CD4-positive, alpha-beta T cell treated with Interferon gamma for 1 hour (primary cell): ENCODE measurements around the gene RMND5A.

Source experiments
- DNase-seq: peaks from one replicate; pipeline ENCODE4 v3.0.0-alpha.2; 2020

The RMND5A gene

GRCh38 chr2:86794861-86795260 is 74.8 kb downstream of the RMND5A start:
- DNase-seq: peak; percentile 10

DNA sequence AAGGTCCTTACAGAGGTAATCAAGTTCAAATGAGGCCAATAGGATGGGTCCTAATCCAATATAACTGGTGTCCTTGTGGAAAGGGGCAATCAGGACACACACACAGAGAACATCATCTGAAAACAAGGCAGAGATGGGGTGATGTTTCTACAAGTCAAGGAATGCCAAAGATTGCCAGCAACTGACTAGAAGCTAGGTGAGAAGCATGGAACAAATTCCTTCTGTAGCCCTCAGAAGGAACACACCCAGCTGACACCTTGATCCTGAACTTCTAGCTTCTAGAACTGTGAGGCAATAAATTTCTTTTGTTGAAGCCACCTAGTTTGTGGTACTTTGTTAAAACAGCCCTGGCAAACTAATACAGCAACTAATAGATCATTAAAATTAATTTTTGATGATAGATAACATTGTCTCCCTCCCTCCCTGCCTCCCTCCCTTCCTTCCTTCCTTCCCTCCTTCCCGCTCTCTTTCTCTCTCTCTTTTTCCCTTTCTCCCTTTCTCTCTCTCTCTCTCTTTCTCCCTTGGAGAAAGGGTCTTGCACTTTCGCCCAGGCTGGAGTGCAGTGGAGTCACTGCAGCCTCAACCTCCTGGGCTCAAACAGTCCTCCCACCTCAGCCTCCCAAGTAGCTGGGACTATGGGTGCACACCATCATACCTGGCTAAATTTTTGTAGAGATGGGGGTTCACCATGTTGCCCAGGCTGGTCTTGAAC is 80.9 kb downstream of the RMND5A start:
- no peak for DNase-seq

DNA sequence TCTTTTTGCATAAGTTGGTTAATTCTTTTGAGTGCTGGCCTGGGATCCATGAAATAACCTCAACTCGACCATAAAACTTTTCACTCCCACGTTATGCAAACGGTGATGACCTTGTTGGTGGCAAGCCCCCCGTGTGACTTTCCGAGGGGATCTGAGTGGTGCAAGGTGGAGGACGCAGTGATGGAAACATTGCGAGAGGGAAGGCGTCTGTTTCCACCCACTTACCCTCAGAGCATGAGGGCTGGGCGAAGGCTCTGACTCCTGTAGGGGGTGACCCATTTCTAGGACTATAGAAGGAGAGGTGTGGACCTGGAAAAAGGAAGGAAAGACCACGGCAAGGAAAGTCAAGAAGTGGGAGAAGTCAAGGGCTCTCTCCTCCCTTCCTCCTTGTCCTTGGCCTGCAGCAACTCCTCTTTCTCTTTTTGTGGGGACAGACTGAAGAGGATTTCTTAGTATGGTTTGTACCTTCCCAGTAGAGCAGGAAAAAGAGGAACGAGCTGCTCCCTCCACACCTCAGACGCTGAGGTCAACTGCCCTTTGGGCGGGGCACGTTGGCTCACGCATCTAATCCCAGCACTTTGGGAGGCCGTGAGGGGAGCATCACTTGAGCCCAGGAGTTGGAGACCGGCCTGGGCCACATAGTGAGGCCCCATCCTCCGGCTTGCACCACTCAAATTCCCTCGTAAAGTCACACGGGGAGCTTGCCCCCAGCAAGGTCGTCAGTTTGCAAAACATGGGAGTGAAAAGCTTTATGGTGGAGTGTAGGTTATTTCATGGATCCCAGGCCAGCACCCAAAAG is 86.2 kb downstream of the RMND5A start:
- DNase-seq: no peak

- no peak for DNase-seq
These were observed 87.0 kb downstream of the RMND5A start for GRCh38 chr2:86807133-86807467.

DNA sequence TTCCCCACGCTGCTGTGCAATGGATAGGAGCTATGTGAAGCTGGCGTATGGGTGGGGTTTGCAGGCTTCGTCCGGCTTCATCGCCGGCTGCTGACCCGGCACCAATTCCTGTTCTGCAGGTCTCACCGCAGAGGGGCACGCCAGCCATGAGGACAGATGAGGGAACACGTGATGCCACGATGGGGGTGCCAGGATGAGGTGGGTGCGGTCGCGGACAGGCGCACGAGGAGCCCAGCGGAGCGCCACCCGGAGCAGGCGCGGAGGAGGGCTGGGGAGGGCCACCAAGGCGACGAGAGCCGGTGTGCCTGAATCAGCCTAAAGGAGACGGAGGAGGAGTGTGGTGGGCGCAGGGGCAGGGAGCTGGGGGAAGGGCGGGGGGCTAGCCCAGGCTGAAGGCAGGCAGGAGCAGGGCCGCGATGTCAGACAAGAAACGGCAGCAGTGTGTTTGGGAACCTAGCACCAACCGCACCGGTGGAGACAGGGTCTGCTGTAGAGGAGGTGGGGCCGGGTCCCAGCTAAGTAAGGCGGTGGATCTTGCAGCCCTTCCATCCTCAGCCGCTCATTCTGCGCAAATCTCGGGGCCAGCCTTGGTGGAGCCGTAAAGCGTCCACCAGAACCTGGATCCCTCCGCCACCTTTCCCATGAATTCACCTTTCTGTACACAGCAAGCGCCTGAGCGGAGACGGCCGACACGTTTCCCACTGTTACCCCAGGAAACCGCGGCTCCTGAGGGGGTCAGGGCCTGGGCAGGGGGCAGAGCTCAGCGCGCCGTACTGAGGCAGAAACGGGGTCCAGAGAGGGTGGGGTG is 87.6 kb downstream of the RMND5A start:
- peak; percentile 47 for DNase-seq

GRCh38 chr2:86808315-86809161 is 88.4 kb downstream of the RMND5A start:
- peak; percentile 90 for DNase-seq

DNA sequence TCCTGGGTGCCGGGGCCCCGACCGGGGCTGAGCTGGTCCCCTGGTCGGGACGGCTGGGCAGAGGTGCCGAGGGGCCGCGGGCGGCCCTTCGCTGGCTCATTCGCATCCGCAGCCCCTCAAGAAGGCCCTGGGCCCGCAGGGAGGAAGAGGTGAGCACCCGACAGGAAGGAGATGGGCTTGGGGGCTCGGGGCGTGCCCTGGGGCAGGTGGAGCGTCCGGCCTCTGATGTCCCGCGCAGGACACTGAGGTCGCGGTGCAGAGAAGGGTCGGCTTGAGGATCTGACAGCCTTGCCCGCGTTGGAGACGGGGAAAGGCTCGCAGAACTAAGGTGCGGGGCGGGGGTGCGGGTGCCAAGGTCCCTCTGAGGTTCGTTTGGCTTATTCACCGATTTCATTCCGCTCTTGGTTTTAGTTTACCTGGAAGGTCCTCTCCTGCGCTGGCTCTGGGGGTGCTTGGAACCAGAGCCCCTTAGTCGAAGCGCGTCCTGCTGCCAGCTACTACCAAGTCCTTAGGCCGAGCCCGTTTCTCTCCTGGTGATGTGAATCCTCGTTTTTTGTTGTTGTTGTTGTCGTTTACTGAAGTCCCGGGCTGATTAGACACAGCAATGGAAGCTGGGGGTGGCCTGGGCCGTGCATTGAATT is 89.5 kb downstream of the RMND5A start:
- DNase-seq: no peak

DNA sequence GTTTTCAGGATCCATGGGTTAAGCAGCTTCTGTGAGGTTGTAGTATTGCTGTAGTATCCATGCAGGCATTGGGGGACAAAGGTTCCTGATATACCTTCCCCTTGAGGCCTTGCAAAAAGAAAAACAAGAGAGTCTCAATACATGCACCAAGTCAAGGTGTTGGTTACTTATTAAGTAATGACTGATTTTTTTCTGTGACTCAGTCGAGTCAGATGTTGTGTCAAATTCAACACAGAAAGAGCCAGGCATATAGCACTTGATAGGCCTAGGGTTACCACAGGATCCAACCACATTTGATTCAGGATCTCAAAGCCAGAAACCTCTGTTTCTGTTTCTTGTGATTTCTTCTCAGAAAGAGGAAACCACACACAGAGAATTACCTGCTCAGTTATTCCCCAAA is 95.5 kb downstream of the RMND5A start:
- no peak for DNase-seq

DNA sequence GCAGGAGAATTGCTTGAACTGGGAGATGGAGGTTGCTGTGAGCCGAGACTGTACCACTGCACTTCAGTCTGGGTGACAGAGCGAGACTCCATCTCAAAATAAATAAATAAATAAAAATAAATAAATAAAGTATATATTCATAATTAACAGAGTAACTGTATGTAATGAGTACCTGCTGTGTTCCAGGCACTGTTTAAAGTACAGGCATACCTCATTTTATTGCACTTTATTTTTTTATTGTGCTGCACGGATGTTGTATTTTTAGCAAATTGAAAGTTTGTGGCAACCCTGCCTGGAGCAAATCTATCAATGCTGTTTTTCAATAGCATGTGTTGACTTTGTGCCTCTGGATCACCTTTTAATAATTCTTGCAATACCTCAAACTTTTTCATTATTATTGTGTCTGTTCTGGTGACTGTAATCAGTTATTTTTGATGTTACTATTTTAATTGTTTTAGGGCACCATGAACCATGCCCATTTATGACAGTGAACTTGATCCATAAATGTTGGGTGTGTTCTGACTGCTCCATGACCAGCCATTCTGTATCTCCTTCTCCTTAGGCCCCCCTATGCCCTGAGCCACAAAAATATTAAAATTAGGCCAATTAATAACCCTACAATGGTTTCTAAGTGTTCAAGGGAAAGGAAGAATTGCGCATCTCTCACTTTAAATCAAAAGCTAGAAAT is 98.2 kb downstream of the RMND5A start:
- DNase-seq: no peak

DNA sequence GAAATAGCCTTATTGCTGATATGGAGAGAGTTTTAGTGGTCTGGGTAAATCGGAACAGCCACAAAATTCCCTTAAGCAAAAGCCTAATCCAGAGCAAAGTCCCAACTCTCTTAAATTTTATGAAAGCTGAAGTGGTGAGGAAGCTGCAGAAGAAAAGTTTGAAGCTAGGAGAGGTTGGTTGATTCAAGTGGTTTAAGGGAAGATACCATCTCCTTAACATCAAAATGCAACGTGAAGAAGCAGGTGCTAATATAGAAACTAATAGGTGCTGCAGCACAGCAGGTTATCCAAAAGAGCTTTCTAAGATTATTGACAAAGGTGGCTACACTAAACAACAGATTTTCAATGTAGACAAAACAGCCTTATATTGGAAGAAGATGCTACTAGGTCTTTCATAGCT is 98.9 kb downstream of the RMND5A start:
- no peak for DNase-seq

GRCh38 chr2:86821306-86821705 is 101.2 kb downstream of the RMND5A start:
- no peak for DNase-seq

- DNase-seq: no peak
These were observed 101.8 kb downstream of the RMND5A start for GRCh38 chr2:86821842-86822241.

DNA sequence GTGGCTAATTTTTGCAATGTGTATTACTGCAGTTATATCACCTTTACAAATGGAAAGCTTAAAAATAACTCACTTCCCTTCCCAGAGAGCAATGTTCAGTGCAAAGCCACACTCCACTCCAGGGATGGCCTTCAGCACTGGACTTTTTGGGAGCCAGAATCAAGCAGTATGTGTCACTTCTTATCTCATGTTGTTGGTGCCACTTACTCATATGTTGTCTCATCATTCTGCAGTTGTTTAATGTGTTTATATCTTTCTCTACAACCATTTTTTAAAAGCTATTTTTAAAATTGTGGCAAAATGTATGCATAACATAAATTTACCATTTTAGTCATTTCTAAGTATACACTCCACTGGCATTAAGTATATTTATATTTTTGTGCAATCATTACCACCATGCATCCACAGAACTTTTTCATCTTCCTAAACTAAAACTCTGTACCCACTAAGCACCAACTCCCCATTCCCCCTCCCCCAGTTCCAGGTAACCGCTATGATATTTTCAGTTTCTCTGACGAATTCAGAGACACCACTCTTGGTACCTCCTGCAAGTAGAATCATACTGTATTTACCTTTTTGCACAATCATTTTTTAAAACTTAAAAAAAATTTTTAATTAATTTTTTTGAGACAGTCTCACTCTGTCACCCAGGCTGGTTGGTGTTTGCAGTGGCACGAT is 102.7 kb downstream of the RMND5A start:
- DNase-seq: no peak

DNA sequence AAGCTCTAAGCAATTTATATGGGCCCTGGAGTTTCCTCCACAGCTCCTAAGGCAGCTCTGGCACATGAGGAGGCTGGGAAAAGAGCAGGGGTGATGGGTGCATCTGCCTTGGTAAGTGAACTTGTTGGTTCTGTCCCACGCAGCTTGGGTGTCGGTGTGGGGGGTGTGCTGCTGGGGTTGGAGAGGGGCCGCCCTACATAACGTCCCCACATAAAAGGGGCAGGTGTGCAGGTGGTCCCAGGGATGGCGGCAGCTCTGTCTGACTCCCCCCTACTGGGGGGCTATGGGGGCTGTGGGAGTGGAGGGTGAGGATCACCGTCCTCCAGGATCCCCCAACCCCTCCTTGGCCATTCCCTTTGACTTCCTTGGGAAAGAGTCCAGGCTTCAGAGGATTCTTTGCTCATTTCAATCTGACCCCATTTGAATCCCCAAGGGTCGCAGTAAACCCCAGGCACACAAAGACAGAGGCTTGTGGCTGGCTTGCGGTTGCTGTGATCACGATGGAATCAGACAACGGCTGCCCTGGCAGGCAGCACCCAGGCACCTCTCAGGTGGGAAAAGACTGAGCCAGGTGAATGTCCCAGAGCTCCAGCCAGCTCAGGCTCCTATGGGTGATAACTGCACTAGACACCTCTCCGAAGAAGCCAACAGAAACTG is 105.1 kb downstream of the RMND5A start:
- DNase-seq: no peak

DNA sequence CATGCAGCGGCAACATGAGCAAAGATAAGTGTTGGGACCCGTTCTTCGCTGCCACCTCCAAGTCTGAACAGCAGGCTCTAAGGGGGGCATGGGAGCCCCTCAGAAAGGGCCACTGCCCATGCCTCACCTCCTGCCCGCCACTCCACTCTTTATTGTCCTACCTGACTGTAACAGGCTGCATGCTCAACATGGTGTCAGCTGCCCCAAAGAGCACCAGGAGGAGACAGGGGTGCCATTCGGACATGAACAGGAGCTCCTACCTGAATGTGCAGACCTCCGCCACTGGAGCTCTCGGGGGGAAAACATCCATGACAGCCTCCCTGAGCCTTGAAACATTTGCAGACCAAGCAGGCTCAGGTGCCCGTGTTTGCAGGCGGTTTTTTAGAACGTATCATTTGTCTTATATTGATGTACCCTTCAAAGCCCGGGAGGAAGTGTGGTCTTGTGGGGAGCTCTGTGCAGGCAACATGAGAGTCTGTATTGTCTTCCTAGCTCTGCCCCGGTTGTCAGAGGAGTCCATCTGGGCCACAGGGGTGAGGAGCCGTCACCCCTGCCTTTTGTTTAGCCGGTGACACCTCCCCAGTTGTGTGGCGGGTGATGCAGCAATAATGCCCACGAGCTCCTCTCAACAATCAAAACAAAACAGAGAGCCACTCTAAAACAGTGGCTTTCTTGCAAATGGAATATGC is 105.7 kb downstream of the RMND5A start:
- peak; percentile 63 for DNase-seq

- DNase-seq: no peak
These were observed 106.9 kb downstream of the RMND5A start for GRCh38 chr2:86826951-86827350.
